A673 (cell line): ENCODE measurements around the gene ITGBL1.

Source experiments
- EZH2 ChIP-seq: fragments of 200-600 bp; sonication (generic); IDR thresholded peaks from 2 replicates; pipeline ENCODE4 v1.6.1; 2017; ENCODE audit warnings: borderline replicate concordance, low read depth, mild to moderate bottlenecking, mixed read lengths, antibody characterized with exemption, low read length; ENCODE audit not compliant: poor library complexity, severe bottlenecking
- TF ChIP-seq, protein P1 (sequence below): fragments of 300-800, 200-600 bp; sonication (generic); conservative IDR thresholded peaks from 2 replicates; pipeline ENCODE4 v1.5.1; 2017; ENCODE audit warnings: low read depth, mild to moderate bottlenecking, antibody characterized with exemption, low read length, moderate library complexity, mixed read lengths

- TF ChIP-seq, protein P1, sequence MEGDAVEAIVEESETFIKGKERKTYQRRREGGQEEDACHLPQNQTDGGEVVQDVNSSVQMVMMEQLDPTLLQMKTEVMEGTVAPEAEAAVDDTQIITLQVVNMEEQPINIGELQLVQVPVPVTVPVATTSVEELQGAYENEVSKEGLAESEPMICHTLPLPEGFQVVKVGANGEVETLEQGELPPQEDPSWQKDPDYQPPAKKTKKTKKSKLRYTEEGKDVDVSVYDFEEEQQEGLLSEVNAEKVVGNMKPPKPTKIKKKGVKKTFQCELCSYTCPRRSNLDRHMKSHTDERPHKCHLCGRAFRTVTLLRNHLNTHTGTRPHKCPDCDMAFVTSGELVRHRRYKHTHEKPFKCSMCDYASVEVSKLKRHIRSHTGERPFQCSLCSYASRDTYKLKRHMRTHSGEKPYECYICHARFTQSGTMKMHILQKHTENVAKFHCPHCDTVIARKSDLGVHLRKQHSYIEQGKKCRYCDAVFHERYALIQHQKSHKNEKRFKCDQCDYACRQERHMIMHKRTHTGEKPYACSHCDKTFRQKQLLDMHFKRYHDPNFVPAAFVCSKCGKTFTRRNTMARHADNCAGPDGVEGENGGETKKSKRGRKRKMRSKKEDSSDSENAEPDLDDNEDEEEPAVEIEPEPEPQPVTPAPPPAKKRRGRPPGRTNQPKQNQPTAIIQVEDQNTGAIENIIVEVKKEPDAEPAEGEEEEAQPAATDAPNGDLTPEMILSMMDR, result no peak
- no peak for TF ChIP-seq EZH2
Measured at GRCh38 chr13:101412076-101412475, 40.4 kb upstream of the ITGBL1 start.
